ENCODE measurements around the gene NPY2R. TPM values are rescaled to one million over a fixed set of nuclear protein-coding genes. Genes with fewer than 3 reads are reported as not detected.

NPY2R gene
- polyA plus RNA-seq, 1 donor from 2014 or later, result 1.2 TPM

GRCh38 chr4:155249016-155249566 lies 40.7 kb downstream of the NPY2R start:
- Histone ChIP-seq H3K27me3 (ENCODE audit: insufficient read depth, low read depth, low read length) (no peaks in the 10 kb centered on the region), H3K36me3 (ENCODE audit: insufficient read depth, low read length) (no peaks in the 10 kb centered on the region), H3K4me3 (ENCODE audit: low read length) (no peak overlapping the region), H3K79me2 (replicated peaks; ENCODE audit: insufficient read depth, low read length) (no peaks in the 10 kb centered on the region), H3K9me3 (ENCODE audit: low read length) (no peaks in the 10 kb centered on the region), H3K4me2 (ENCODE audit: low read length) (no peak overlapping the region), H3K27ac (ENCODE audit: low read length) (no peak overlapping the region), H4K20me1 (ENCODE audit: insufficient read depth) (no peaks in the 10 kb centered on the region), H3K9me2 (ENCODE audit: insufficient read depth, low read length) (no peaks in the 10 kb centered on the region), H3K9ac (ENCODE audit: low read length) (no peak overlapping the region), H3F3A (ENCODE audit: insufficient read depth, low read length, poor library complexity, severe bottlenecking) (no peaks in the 10 kb centered on the region), H2AFZ (ENCODE audit: low read depth, low read length) (no peak overlapping the region)
- no peak for TF ChIP-seq SMC3 (conservative IDR thresholded peaks at IDR 0.05; ENCODE audit: poor library complexity)
- TF ChIP-seq, protein P1, sequence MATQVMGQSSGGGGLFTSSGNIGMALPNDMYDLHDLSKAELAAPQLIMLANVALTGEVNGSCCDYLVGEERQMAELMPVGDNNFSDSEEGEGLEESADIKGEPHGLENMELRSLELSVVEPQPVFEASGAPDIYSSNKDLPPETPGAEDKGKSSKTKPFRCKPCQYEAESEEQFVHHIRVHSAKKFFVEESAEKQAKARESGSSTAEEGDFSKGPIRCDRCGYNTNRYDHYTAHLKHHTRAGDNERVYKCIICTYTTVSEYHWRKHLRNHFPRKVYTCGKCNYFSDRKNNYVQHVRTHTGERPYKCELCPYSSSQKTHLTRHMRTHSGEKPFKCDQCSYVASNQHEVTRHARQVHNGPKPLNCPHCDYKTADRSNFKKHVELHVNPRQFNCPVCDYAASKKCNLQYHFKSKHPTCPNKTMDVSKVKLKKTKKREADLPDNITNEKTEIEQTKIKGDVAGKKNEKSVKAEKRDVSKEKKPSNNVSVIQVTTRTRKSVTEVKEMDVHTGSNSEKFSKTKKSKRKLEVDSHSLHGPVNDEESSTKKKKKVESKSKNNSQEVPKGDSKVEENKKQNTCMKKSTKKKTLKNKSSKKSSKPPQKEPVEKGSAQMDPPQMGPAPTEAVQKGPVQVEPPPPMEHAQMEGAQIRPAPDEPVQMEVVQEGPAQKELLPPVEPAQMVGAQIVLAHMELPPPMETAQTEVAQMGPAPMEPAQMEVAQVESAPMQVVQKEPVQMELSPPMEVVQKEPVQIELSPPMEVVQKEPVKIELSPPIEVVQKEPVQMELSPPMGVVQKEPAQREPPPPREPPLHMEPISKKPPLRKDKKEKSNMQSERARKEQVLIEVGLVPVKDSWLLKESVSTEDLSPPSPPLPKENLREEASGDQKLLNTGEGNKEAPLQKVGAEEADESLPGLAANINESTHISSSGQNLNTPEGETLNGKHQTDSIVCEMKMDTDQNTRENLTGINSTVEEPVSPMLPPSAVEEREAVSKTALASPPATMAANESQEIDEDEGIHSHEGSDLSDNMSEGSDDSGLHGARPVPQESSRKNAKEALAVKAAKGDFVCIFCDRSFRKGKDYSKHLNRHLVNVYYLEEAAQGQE (IDR thresholded peaks at IDR 0.05; ENCODE audit: borderline replicate concordance), result no peak
- no peak for TF ChIP-seq EP300 (conservative IDR thresholded peaks at IDR 0.05; ENCODE audit: poor library complexity, severe bottlenecking)
- no peak for TF ChIP-seq EZH2 (IDR thresholded peaks at IDR 0.05; ENCODE audit: borderline replicate concordance, insufficient read depth, low read length, poor library complexity, severe bottlenecking)
- TF ChIP-seq CTCF (IDR thresholded peaks at IDR 0.05; ENCODE audit: poor library complexity, severe bottlenecking), result no peak
- TF ChIP-seq MXI1 (conservative IDR thresholded peaks at IDR 0.05; ENCODE audit: poor library complexity, severe bottlenecking), result no peak
- no peak for TF ChIP-seq POLR2AphosphoS5 (IDR thresholded peaks at IDR 0.05)
- TF ChIP-seq RAD21 (conservative IDR thresholded peaks at IDR 0.05), result no peak
- TF ChIP-seq TAF1 (IDR thresholded peaks at IDR 0.05; ENCODE audit: low read depth), result no peak

DNA sequence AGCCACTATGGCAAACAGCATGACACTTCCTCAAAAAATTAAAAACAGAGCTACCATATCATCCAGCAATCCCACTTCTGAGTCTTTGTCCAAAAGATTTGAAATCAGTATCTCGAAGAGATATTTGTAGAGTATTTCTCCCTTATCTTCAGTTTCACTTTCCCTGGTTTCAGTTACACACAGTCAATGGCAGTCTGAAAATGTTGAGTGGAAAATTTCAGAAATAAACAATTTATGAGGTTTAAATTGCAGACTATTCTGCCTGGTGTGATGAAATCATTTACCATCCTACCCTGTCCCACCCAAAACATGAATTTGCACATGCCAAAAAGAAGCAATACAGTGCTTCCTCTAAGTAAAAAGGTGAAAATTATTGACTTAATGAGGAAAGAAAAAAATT lies 43.9 kb downstream of the NPY2R start:
- Histone ChIP-seq H3K4me2 (ENCODE audit: low read length) (no peak overlapping the region), H3K4me3 (ENCODE audit: low read length) (no peak overlapping the region), H3K27ac (ENCODE audit: low read length) (no peak overlapping the region), H3K79me2 (replicated peaks; ENCODE audit: insufficient read depth, low read length) (no peaks in the 10 kb centered on the region), H3K9me2 (ENCODE audit: insufficient read depth, low read length) (no peaks in the 10 kb centered on the region), H4K20me1 (ENCODE audit: insufficient read depth) (no peaks in the 10 kb centered on the region), H3K9ac (ENCODE audit: low read length) (no peak overlapping the region), H3K27me3 (ENCODE audit: insufficient read depth, low read depth, low read length) (no peaks in the 10 kb centered on the region), H3K9me3 (ENCODE audit: low read length) (no peaks in the 10 kb centered on the region), H3F3A (ENCODE audit: insufficient read depth, low read length, poor library complexity, severe bottlenecking) (no peaks in the 10 kb centered on the region), H3K36me3 (ENCODE audit: insufficient read depth, low read length) (no peaks in the 10 kb centered on the region), H2AFZ (ENCODE audit: low read depth, low read length) (no peak overlapping the region)
- no peak for TF ChIP-seq EZH2 (IDR thresholded peaks at IDR 0.05; ENCODE audit: borderline replicate concordance, insufficient read depth, low read length, poor library complexity, severe bottlenecking)
- TF ChIP-seq TAF1 (IDR thresholded peaks at IDR 0.05; ENCODE audit: low read depth), result no peak
- TF ChIP-seq CTCF (IDR thresholded peaks at IDR 0.05; ENCODE audit: poor library complexity, severe bottlenecking), result no peak
- TF ChIP-seq POLR2AphosphoS5 (IDR thresholded peaks at IDR 0.05), result no peak
- no peak for TF ChIP-seq RAD21 (conservative IDR thresholded peaks at IDR 0.05)
- TF ChIP-seq MXI1 (conservative IDR thresholded peaks at IDR 0.05; ENCODE audit: poor library complexity, severe bottlenecking), result no peak
- TF ChIP-seq, protein P1 (IDR thresholded peaks at IDR 0.05; ENCODE audit: borderline replicate concordance), result no peak
